CD8-positive, alpha-beta memory T cell (primary cell): ENCODE results near the gene CHRD. TPM values are rescaled to one million over a fixed set of nuclear protein-coding genes. Genes with fewer than 3 reads are reported as not detected.

ENCODE experiments used
- CTCF ChIA-PET: fragments of 350-600 bp; sonication (Branson Sonifier 250); formaldehyde crosslinking; loops from one replicate; lab custom pipeline; 2021; ENCODE audit warnings: antibody characterized with exemption; lab: Charles Lee
- POLR2A ChIA-PET: fragments of 350-600 bp; sonication (Branson Sonifier 250); formaldehyde crosslinking; loops from one replicate; lab custom pipeline; 2021; ENCODE audit warnings: antibody characterized with exemption; lab: Charles Lee
- DNase-seq, 5 donors: peaks; one replicate each; pipeline versions ENCODE4 v3.0.0 to v3.0.0-alpha.2; 2020 to 2022; ENCODE audit warnings: mixed read lengths in 1 of 5
- H3K27ac ChIP-seq: one replicate; pipeline ENCODE4 v1.7.0; 2013; ENCODE audit warnings: low read depth, mild to moderate bottlenecking, low read length, moderate library complexity
- H3K27me3 ChIP-seq: 2 replicates; pipeline ENCODE4 v1.7.0; 2013; ENCODE audit warnings: low read length, mild to moderate bottlenecking; ENCODE audit not compliant: insufficient read depth, poor library complexity, severe bottlenecking
- H3K36me3 ChIP-seq: 2 replicates; pipeline ENCODE4 v1.7.0; 2013; ENCODE audit warnings: mild to moderate bottlenecking, low read length, moderate library complexity; ENCODE audit not compliant: insufficient read depth
- H3K4me1 ChIP-seq: 2 replicates; pipeline ENCODE4 v1.7.0; 2013; ENCODE audit warnings: mild to moderate bottlenecking, low read length, moderate library complexity; ENCODE audit not compliant: insufficient read depth
- H3K4me3 ChIP-seq: 2 replicates; pipeline ENCODE4 v1.7.0; 2013; ENCODE audit warnings: mild to moderate bottlenecking, low read length
- H3K9me3 ChIP-seq: 2 replicates; pipeline ENCODE4 v1.7.0; 2013; ENCODE audit warnings: mild to moderate bottlenecking, low read length
- H3K27ac Mint-ChIP-seq, 8 donors: one replicate each; pipeline ENCODE4 v1.8.0; 2020 to 2021; ENCODE audit warnings: mixed read lengths in 8 of 8, mild to moderate bottlenecking in 6 of 8, inconsistent platforms in 3 of 8, moderate library complexity in 3 of 8
- H3K27me3 Mint-ChIP-seq, 2 donors: one replicate each; pipeline ENCODE4 v1.8.0; 2020 to 2021; ENCODE audit warnings: mixed read lengths in 2 of 2, mild to moderate bottlenecking in 1 of 2, moderate library complexity in 1 of 2
- H3K36me3 Mint-ChIP-seq, 3 donors: one replicate each; pipeline ENCODE4 v1.8.0; 2020 to 2021; ENCODE audit warnings: mixed read lengths in 3 of 3, inconsistent platforms in 1 of 3, mild to moderate bottlenecking in 1 of 3
- H3K4me1 Mint-ChIP-seq, 3 donors: one replicate each; pipeline ENCODE4 v1.8.0; 2020 to 2021; ENCODE audit warnings: mixed read lengths in 3 of 3, inconsistent platforms in 1 of 3, mild to moderate bottlenecking in 1 of 3
- H3K4me3 Mint-ChIP-seq, 7 donors: one replicate each; pipeline ENCODE4 v1.8.0; 2020 to 2021; ENCODE audit warnings: mixed read lengths in 7 of 7, mild to moderate bottlenecking in 6 of 7, moderate library complexity in 4 of 7, inconsistent platforms in 2 of 7
- H3K9me3 Mint-ChIP-seq, 5 donors: one replicate each; pipeline ENCODE4 v1.8.0; 2020 to 2022; ENCODE audit warnings: mixed read lengths in 5 of 5, mild to moderate bottlenecking in 3 of 5, moderate library complexity in 2 of 5, inconsistent platforms in 1 of 5
- polyA plus RNA-seq: library from polyadenylated mRNA; unstranded; fragments of 300-500 nt; fragmentation: Illumina TruSeq; gene quantifications from one replicate; pipeline ENCODE4 v1.2.3, GENCODE V29; 2021
- total RNA-seq, 2 experiments: library from RNA; stranded (reverse); gene quantifications; one replicate each; pipeline ENCODE4 v1.2.3, GENCODE V29; 2021

CHRD gene
- total and polyA plus RNA-seq, 3 experiments from 2014 or later, result 0.04 TPM; not detected in 2

- no peak for DNase-seq
- H3K4me1 ChIP-seq, result peaks cover 10% of the 10 kb centered on the region
- CTCF ChIA-PET, result interaction anchor here (1.2 to 1.5 kb wide), 2 partner anchors 10 to 18 kb away, joined by 5 read pairs; no protein-coding TSS in a partner anchor
- peaks cover 43 to 75% of the 10 kb centered on the region in 2 donors for H3K27me3 Mint-ChIP-seq
- H3K4me3 ChIP-seq, result no peak overlapping the region
- POLR2A ChIA-PET, result no interaction called here
- H3K4me1 Mint-ChIP-seq, result peaks cover 5 to 21% (median 9%) of the 10 kb centered on the region in 3 donors
- H3K36me3 ChIP-seq, result no peaks in the 10 kb centered on the region
- H3K9me3 ChIP-seq, result no peaks in the 10 kb centered on the region
- H3K4me3 Mint-ChIP-seq, result peak overlapping the region; percentile 72 to 82 (median 76)
- no peak overlapping the region for H3K27ac ChIP-seq
- H3K27me3 ChIP-seq, result peaks cover 33% of the 10 kb centered on the region
- peaks cover 0 to 2% (median 0%) of the 10 kb centered on the region in 3 donors for H3K36me3 Mint-ChIP-seq
- H3K27ac Mint-ChIP-seq, result no peak overlapping the region
- H3K9me3 Mint-ChIP-seq, result no peaks in the 10 kb centered on the region
Observed at GRCh38 chr3:184381261-184382224, 1.7 kb downstream of the CHRD start.

- ChIA-PET POLR2A (no interaction called here), CTCF (no interaction called here)
- Histone ChIP-seq H3K9me3 (no peaks in the 10 kb centered on the region), H3K4me1 (peaks cover 10% of the 10 kb centered on the region), H3K27ac (no peak overlapping the region), H3K27me3 (peaks cover 33% of the 10 kb centered on the region), H3K36me3 (no peaks in the 10 kb centered on the region), H3K4me3 (no peak overlapping the region)
- no peaks in the 10 kb centered on the region for H3K9me3 Mint-ChIP-seq
- peaks cover 0 to 2% (median 0%) of the 10 kb centered on the region in 3 donors for H3K36me3 Mint-ChIP-seq
- H3K27ac Mint-ChIP-seq, result no peak overlapping the region
- DNase-seq, result no peak
- H3K27me3 Mint-ChIP-seq, result peaks cover 42 to 69% of the 10 kb centered on the region in 2 donors
- H3K4me1 Mint-ChIP-seq, result peaks cover 5 to 21% (median 8%) of the 10 kb centered on the region in 3 donors
- H3K4me3 Mint-ChIP-seq, result peak overlapping the region in 1 of 7 donors; percentile 42
Observed at GRCh38 chr3:184382326-184383032, 2.6 kb downstream of the CHRD start.

- no peak overlapping the region for H3K4me3 ChIP-seq
- Mint-ChIP-seq H3K27me3 (peaks cover 38 to 62% of the 10 kb centered on the region in 2 donors), H3K4me3 (no peak overlapping the region), H3K27ac (no peak overlapping the region), H3K36me3 (peaks cover 0 to 2% (median 0%) of the 10 kb centered on the region in 3 donors), H3K4me1 (peaks cover 5 to 21% (median 7%) of the 10 kb centered on the region in 3 donors), H3K9me3 (no peaks in the 10 kb centered on the region)
- ChIA-PET POLR2A (no interaction called here), CTCF (no interaction called here)
- H3K36me3 ChIP-seq, result no peaks in the 10 kb centered on the region
- peaks cover 10% of the 10 kb centered on the region for H3K4me1 ChIP-seq
- no peak for DNase-seq
- H3K27me3 ChIP-seq, result peaks cover 33% of the 10 kb centered on the region
- H3K27ac ChIP-seq, result no peak overlapping the region
- H3K9me3 ChIP-seq, result no peaks in the 10 kb centered on the region
Observed at GRCh38 chr3:184383033-184383740, 3.3 kb downstream of the CHRD start.

GRCh38 chr3:184384342-184384741, 4.5 kb downstream of the CHRD start:
- no peak overlapping the region for H3K27ac Mint-ChIP-seq
- peaks cover 26 to 50% of the 10 kb centered on the region in 2 donors for H3K27me3 Mint-ChIP-seq
- no peaks in the 10 kb centered on the region for H3K36me3 Mint-ChIP-seq
- Histone ChIP-seq H3K27ac (no peak overlapping the region), H3K9me3 (no peaks in the 10 kb centered on the region), H3K27me3 (peaks cover 21% of the 10 kb centered on the region), H3K4me1 (peaks cover 10% of the 10 kb centered on the region), H3K4me3 (no peak overlapping the region), H3K36me3 (no peaks in the 10 kb centered on the region)
- CTCF ChIA-PET, result interaction anchor here (1.0 to 2.0 kb wide), 2 partner anchors 130 to 155 kb away, joined by 3 to 5 read pairs; no protein-coding TSS in a partner anchor
- peak overlapping the region in 1 of 7 donors; percentile 40 for H3K4me3 Mint-ChIP-seq
- no peaks in the 10 kb centered on the region for H3K9me3 Mint-ChIP-seq
- no peak for DNase-seq
- POLR2A ChIA-PET, result no interaction called here
- H3K4me1 Mint-ChIP-seq, result peaks cover 5 to 14% (median 6%) of the 10 kb centered on the region in 3 donors

GRCh38 chr3:184384856-184385422, 5.1 kb downstream of the CHRD start:
- ChIA-PET CTCF (interaction anchor here (1.0 to 2.0 kb wide), 2 partner anchors 129 to 155 kb away, joined by 3 to 5 read pairs; no protein-coding TSS in a partner anchor), POLR2A (no interaction called here)

GRCh38 chr3:184386047-184386806, 6.4 kb downstream of the CHRD start:
- no peaks in the 10 kb centered on the region for H3K36me3 Mint-ChIP-seq
- no peaks in the 10 kb centered on the region for H3K9me3 Mint-ChIP-seq
- peaks cover 24 to 58% of the 10 kb centered on the region in 2 donors for H3K27me3 Mint-ChIP-seq
- H3K4me1 ChIP-seq, result peaks cover 4% of the 10 kb centered on the region
- POLR2A ChIA-PET, result no interaction called here
- H3K4me3 ChIP-seq, result no peak overlapping the region
- CTCF ChIA-PET, result interaction anchor here (2.0 kb wide), 1 partner anchor 128 kb away, joined by 5 read pairs; no protein-coding TSS in a partner anchor
- no peak overlapping the region for H3K27ac Mint-ChIP-seq
- DNase-seq, result no peak
- no peak overlapping the region for H3K27ac ChIP-seq
- H3K9me3 ChIP-seq, result no peaks in the 10 kb centered on the region
- H3K4me3 Mint-ChIP-seq, result no peak overlapping the region
- peaks cover 0 to 7% (median 4%) of the 10 kb centered on the region in 3 donors for H3K4me1 Mint-ChIP-seq
- H3K27me3 ChIP-seq, result peaks cover 13% of the 10 kb centered on the region
- H3K36me3 ChIP-seq, result no peaks in the 10 kb centered on the region

More at GRCh38 chr3:184384856-184385422, 5.1 kb downstream of the CHRD start:
- Histone ChIP-seq H3K4me1 (peaks cover 10% of the 10 kb centered on the region), H3K4me3 (no peak overlapping the region), H3K9me3 (no peaks in the 10 kb centered on the region), H3K36me3 (no peaks in the 10 kb centered on the region), H3K27ac (no peak overlapping the region), H3K27me3 (peaks cover 20% of the 10 kb centered on the region)
- no peaks in the 10 kb centered on the region for H3K9me3 Mint-ChIP-seq
- peaks cover 5 to 13% (median 6%) of the 10 kb centered on the region in 3 donors for H3K4me1 Mint-ChIP-seq
- no peak overlapping the region for H3K4me3 Mint-ChIP-seq
- no peak overlapping the region for H3K27ac Mint-ChIP-seq
- H3K36me3 Mint-ChIP-seq, result no peaks in the 10 kb centered on the region
- H3K27me3 Mint-ChIP-seq, result peaks cover 27 to 53% of the 10 kb centered on the region in 2 donors
- DNase-seq, result no peak
